ENCODE results near the gene ARHGAP19.

The ARHGAP19 gene

GRCh38 chr10:97228130-97228774, 64.2 kb downstream of the ARHGAP19 start:
- no peak for DNase-seq

DNA sequence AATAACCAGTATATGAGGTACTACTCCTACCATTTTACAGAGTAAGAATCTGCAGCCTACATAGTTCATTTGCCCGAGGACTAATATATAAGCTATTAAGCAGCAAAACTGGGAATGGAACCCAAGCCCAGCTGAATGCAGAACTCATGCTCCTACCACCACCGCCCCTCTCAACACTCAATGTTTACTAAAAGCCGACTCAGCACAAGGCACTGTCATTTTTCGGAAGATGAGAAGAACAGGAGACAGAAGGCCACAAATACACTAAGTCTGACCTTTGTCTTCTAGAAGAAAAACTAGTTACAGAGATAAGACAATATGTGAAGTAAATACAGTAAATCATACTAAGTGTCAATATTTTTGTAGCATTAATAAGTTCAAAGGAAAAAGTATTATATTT, 66.0 kb downstream of the ARHGAP19 start:
- no peak for DNase-seq

- DNase-seq = no peak
Measured at GRCh38 chr10:97224483-97225435, 67.7 kb downstream of the ARHGAP19 start.

DNA sequence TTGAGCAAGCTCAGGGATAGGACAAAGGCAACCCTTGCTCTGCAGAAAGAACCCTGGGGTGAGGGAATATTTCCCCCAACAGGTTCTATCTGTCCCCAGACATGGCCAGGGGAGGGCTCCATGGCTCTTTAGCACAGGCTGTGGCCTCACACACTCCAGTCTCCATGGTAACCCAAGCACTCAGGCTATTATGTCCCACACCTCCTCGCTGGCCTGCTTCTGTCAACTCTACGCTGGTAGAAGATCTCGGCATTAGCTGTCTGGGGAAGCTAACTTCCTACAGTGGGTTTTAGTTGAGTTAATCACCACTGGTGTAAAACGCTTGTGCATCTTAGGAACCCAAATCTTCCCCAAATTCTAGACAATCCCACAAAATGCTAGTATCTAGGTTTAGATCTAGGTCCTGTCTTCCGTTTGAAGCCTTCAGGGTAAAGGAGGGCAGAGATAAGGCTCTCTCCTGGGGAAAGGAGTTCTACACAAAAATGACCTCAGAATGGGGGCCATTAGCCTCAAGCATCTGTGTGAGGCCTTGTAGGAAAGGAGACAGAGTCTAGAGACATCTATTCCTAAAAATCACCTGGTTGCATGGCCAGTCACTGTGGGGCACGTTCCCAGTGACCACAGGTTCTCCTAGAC, 70.0 kb downstream of the ARHGAP19 start:
- DNase-seq = no peak

GRCh38 chr10:97220355-97220754, 72.1 kb downstream of the ARHGAP19 start:
- no peak for DNase-seq

DNA sequence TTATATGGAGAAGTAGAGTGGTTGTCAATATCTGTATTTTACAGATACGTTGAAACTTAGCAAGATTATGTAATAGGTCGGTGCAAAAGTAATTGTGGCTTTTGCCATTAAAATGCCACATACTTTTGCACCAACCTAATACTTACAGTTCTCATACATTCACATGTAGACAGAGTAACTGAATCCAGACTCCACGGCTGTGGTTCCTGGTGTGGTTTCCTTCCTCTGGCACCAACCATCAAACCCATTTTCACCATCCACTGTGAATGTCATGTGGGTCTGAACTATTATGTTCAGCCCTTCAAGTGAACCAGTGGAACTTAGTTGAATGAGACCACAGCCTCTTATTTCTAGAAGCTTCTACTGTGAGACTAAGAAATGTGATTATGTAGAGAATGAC, 75.1 kb downstream of the ARHGAP19 start:
- no peak for DNase-seq

DNA sequence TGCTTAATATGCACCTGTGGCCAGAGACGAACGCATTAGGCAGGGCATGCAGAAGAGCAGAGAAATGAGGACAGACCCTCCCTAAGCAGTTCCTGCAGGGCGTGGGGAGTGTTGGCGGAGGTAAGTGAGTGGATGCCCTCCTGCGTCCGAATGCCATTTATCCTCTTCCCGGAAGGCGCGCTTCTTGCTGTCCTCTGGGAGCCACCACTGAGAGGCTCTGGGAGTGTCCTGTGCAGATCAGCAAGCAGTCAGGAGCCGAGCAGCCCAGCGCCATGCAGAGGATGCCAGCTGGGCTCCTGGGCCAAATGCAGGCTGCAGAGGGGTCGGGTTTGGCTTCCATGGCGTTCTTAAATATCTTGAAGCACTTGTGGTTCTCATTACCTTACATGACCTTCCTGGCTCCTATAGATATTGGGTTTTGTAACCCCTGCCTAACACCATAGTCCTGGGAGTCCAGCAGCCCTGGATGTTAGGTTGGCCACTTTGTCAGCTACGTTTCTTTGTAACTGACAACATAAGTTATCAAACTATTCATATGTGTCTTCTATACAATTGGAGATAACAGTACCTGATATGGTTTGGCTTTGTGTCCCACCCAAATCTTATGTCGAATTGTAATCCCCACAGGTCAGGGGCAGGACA, 76.7 kb downstream of the ARHGAP19 start:
- no peak for DNase-seq

DNA sequence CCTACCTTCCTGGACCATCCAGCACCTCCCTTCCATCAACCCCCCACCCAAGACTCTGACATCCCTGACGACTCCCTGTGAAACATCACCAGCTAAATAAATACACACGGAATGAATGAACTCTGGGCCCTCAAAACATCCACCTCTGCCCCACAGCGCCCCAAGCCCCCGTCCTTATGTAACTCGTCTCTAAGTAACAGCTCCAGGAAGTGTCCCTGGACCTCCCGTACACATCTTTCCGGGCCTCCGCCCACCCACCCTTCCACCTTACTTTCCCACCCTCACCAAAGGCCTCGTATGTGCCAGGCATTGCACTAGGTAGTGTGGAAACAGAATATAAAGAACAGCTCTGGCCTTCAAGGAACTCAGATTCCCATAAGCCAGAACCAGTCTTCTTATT, 79.0 kb downstream of the ARHGAP19 start:
- no peak for DNase-seq

GRCh38 chr10:97211229-97211628, 81.2 kb downstream of the ARHGAP19 start:
- no peak for DNase-seq

GRCh38 chr10:97210543-97210960, 81.9 kb downstream of the ARHGAP19 start:
- DNase-seq = peak; percentile 35

DNA sequence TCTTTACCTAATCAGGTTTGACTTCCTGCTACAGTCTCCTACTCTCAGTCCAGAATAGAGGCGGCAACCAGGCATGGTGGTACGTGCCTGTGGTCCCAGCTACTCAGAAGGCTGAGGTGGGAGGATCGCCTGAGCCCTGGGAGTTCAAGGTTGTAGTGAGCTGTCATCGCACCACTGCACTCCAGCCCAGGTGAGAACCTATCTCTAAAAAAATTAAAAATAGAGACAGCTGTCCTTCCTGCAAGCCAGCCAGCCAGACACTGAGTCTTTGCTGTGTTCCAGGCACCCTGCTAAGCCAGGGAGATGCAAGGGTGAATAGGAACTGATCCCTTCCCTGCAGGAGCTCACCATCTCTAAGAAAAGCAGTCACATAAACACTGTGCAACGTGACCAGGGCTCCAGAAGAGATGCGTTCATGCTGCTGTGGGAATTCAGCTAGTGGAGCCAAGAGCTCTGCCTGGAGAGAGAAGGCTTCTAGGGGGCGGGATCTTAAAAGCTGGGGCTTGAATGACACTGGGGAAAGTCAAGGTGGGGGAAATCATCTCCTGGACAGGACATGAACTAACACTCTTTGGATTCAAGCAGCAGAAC, 84.6 kb downstream of the ARHGAP19 start:
- no peak for DNase-seq

GRCh38 chr10:97207131-97207530, 85.3 kb downstream of the ARHGAP19 start:
- no peak for DNase-seq

DNA sequence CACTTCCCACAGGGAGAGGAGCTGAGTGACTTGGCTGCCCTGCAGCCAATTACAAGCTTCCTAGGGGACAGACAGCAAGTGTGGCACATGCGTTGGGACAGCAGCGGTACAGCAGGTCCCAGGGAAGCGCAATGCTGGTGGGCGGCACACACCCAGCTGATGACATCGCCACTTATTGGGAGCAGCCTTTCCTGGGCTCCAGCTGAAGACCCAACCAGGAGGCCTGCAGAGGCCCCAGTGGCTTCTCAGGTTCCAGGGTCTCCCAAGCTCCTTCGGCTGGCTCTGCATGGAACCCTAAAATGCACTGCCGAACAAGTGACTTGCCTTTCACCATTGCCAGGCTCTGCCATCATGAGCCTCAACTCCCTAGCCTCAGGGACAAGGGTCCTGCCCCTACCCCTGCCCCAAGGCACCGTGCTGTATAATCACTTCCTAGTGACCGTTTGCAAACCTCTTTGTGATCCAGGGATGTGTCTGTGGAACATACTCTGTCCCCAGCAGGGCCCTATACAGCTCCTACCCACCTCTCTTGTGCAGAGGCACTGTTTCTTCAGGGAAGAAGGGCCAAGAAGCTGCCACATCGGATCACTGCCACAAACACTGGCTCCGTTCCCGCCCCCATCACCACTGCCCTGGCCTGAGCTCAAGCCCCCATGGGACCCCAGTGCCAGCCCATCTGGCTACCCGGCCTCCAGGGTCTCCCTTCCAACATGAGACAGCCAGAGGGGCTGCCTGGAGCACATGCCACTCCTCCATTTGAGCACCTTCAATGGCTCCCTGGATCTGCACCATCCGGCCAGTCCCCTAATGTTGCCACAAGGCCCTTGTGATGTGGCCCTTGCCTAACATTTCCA, 87.4 kb downstream of the ARHGAP19 start:
- DNase-seq = no peak

DNA sequence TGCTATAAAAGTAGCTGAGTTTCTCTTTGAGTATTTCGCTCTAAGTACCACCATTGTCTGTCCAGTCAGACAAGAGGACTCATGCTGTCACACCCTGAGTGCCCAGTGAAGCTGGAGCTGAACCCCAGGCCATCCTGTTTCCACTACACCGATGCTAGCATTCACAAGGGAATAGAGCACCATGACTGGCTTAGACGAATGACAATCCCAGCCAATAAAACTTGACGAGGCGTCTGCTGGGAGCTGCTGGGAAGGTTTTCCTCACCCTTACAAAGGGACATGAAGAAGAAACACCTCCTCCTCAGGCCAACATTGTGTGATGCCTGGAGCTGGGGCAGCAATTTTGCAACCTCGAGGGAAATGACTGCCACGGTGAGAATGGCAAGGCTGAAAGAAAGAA, 89.2 kb downstream of the ARHGAP19 start:
- no peak for DNase-seq

DNA sequence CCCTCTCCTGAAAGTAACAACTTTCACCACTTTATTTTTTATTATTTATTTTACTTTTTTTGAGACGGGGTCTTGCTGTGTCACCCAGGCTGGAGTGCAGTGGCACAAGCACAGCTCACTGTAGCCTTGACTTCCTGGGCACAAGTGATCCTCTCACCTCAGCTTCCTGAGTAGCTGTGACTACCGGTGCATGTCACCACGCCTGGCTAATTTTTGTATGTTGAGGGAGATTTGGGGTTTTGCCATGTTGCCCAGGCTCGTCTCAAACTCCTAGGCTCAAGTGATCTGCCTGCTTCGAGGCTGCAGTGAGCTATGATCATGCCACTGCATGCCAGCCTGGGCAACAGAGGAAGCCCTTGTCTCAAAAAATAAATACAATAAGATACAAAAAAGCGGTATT, 91.8 kb downstream of the ARHGAP19 start:
- no peak for DNase-seq

GRCh38 chr10:97199152-97199551, 93.3 kb downstream of the ARHGAP19 start:
- DNase-seq = no peak

- DNase-seq = no peak
Measured at GRCh38 chr10:97197030-97197500, 95.4 kb downstream of the ARHGAP19 start.

DNA sequence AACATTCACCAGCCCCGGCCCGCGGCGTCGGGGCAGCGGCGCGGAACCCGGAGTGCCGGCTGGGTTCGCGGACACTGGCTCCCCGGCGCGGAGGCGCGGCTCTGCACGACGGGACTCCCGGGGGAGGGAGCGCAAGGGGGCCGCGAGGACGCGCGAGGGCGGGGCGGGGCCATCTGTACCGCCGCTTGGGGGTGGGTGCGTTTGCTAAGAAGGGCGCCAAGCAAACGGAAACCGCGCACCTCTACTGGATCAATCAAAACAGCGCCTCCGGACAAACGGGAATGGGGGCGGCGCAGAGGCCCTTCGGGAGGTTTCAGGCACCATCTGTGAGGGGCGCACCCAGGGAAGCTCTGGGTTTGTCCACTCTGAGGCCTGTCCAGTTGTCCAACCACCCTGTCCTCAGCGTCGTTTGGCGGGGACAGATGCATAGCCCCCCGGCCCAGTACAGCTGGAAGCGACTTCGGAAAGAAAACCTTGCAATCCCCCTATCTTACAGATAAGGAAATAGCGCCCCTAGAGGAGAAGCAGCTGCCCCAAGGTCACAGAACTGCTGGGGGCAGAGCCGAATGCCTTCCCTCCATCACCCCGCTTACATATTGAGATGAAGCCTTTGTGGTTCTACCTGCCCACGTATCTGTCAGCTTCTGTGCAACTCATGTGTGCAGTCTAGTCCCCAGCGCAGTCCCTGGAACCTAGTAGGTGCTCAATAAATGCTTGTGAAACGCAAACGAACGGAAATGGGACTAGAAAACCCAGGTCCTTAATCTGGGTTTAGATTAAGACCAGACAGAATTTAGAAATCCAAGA, 96.0 kb downstream of the ARHGAP19 start:
- DNase-seq = peak; percentile 5

GRCh38 chr10:97195706-97196222, 96.7 kb downstream of the ARHGAP19 start:
- no peak for DNase-seq

DNA sequence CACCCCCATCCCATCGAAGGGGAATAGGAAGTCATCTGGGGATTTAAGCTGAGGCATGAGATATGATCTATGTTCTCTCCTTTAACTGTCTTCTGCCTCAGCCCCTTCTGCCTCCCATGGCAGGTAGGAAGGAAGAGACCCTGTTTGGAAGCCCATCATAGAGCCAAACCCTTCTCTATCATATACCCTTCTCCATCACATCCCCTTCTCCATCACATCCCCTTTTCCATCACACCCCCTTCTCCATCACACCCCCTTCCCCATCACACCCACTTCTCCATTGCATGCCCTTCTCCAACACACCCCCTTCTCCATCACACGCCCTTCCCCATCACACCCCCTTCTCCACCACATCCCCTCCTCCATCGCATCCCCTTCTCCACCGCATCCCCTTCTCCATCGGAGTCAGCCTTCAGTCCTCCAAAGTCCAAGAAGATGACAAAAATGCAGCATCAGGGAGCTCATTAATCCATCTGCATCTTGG, 99.4 kb downstream of the ARHGAP19 start:
- DNase-seq = no peak
